NCI-H2227 (cell line): ENCODE results near the gene ANXA2.
"Not testable (repeated sequence)": the region's sequence is repeated elsewhere in the genome, so short reads cannot be mapped to it uniquely, and the experiment has no call there.

Experiments used
- DNase-seq: peaks from one replicate; lab custom pipeline; 2025; ENCODE audit not compliant: unreplicated experiment; lab: John Stamatoyannopoulos, UW

The ANXA2 gene

DNA sequence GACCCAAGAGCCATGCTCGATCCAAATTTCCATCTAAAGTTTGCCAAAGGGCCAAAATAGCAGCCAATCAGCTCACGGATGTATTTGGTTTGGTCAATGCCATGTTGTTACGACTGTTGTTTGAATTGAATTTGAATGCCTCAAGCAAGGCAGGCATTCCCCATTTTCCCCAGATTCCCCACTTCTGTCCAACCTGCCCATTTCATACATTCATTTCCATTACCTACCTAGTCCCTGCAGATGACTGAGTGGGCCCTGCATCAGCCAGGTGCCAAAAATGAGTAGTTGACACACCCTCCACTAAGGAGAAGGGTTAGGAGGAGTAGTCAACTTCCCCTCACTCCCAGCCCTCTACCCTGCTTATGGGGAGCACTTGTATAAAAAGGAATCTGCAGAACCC is 51.7 kb downstream of the ANXA2 start:
- DNase-seq: no peak

DNA sequence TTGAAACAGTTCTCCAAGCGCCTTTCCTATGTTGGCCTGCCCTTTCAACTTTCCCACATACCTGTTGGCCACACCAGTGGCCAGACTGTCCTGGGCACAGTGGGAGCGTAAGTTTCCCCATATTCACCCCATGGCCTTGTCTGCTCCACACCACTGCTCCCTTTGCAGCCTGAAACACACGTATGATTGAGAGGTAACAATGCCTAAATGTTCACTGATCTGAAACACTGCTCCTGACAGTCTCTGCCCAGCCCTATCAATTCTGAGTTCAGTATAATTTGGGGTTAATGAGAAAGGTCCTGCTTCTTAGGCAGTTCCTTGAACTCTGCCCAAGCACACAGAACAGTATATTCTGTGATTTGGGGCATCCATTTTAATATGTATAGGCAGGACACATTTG is 52.2 kb downstream of the ANXA2 start:
- DNase-seq: no peak

DNA sequence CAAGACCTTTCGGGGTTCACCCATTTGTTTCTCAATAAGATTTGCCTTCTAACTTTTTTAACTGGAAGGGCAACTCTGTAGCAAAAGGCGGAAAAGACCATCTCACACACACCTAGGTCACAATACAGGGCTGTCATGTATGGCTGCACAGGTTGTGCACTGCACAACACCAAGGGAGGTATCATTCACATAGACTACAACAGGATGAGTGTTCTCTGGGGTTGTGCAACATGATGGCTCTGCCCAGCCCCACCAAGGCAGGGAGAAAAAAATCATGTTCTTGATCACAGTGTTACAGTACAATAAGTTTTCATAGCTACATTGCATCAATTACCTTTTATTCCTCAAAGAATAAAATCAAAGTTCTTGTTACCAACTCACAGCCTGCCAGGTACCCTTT is 52.8 kb downstream of the ANXA2 start:
- no peak for DNase-seq

DNA sequence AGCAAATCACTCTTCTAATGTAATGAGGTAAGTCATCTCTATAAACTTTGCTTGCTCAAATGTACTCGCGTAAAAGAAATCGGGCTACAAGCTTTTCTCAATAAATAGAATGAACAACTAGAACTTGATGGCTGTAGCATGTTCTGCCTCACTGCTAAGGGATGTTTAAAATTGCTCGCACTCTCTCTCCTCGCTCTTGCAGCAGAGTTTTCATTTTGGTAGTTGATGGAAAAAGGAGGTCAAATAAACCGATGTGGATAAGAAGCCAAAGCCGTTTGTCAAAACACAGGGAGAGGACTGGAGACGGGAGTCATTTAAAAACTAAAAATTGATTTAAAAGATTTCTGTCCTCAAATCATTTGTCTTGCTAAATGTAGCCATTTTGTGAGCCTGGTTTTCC is 53.3 kb downstream of the ANXA2 start:
- DNase-seq: no peak

DNA sequence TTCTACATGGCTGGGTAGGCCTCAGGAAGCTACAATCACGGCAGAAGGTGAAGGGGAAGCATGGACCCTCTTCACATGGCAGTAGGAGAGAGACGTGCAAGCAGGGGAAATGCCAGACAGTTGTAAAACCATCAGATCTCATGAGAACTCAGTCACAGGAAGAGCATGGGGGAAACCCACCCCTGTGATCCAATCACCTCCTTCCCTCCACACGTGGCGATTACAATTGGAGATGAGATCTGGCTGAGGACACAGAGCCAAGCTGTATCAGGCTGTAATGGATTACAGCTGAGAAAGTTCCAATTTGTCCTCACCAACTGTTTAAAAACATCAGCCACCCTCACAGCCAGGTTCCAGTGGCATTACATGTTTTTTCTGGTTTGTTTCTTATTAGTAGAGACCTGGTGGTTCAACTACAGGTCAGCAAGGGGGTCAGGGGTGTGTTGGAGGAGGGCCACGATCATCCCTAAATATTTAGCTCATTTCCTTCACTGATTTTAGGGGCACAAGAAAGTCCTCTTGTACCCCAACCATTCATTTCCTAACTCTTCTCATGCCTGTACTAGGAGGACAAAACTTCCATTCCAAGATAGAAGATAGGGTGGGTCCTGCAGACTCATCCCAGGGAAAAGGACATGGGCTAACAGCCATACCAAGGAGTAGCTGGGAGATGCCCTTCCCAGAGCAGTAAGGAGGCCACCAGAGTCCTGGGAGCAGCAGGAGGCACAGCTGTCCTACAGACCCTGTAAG is 54.4 kb downstream of the ANXA2 start:
- no peak for DNase-seq

DNA sequence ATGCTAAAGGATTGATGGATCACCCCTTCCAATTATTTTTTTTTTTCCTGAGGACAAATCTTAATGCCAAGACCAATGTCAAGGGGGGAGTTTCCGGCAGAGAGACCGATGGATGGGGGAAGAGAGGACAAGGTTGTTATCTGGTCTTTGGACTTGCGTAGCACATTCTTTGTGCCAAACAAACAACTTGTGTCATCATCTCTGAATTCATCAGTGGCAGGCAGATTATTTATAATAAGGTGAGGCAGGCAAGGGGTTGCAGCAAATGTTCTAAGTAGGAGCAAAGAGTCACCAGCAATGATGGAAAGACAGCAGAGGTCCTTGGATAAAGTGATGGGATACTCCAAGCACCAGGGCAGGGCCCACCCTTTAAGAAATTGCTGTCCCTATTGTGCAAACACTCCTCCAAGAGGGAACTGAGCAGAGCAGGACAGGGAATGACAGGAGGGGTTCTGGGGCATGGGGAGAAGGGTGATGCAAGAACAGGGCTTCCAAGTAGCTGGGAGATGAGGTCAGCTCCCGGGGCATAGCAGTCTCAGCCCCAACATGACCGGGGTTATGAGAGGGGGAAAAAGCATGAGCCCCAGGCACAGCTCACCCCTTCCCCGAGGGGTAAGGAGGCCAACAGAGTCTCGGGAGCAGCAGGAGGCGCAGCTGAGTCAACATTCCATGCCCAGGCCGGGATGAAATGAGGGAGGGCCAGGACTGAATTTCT is 57.4 kb downstream of the ANXA2 start:
- no peak for DNase-seq

DNA sequence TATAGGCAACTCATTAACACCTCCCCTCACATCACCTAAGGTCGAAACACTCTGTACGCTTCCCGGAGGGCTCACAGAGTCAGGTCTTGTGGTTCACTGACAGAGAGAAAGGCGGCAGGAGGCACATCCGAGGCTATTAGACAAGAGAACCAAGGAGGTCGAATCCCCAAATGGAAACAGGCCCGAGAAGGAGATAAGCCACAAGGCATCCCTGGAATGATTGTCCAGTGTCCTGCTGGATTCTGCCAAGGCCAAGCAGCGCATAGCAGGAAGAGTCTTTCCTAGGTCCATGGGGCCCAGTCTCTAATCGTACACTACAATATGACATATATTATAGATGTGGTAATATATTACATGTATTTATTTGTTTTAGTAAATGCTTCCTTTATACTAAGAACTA is 58.5 kb downstream of the ANXA2 start:
- DNase-seq: no peak

DNA sequence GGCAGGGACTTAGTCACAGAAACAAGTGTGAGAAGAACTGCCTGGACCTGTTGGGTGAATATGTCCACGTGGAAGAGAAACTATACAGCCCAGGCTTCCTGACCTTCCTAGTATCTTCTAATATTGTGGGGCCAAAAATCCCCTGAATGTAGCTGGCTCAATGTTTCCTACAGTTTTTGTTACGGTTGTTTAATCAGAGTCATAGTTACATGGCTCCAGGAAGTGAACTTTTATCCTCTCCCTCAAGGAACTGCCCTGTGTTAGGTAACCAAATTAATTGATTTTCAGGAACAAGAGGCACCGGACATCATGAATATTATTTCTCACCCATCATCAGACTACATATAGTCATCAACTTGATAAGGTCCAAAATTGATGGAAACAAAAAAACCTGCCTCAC is 59.0 kb downstream of the ANXA2 start:
- DNase-seq: no peak

DNA sequence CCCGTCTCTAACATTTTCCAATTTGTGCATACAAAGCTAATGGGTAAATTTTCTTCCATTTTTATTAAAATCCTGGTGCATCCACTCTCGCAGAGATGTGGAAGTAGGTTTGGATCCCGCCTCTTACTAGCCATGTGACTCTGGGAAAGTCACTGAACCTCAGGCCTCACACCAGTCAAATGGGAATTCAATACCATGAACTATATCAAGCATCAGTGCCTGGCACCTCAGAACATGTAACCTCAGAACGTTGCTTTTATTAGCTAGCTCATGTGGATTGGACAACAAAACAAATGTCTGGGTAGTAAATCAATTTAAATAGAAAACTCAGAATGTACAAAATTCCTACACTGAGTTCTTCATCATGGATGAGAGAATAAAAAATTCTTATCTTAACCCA is 60.7 kb downstream of the ANXA2 start:
- no peak for DNase-seq

DNA sequence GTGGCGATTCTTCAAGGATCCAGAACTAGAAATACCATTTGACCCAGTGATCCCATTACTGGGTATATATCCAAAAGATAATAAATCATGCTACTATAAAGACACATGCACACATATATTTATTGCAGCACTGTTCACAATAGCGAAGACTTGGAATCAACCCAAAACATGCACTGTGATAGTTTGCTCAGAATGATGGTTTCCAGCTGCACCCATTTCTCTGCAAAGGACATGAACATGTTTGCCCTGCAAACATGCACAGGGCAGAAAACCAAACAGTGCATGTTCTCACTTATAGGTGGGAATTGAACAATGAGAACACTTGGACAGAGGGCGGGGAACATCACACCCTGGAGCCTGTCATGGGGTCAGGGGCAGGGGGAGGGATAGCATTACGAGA is 62.5 kb downstream of the ANXA2 start:
- not testable (repeated sequence) for DNase-seq

DNA sequence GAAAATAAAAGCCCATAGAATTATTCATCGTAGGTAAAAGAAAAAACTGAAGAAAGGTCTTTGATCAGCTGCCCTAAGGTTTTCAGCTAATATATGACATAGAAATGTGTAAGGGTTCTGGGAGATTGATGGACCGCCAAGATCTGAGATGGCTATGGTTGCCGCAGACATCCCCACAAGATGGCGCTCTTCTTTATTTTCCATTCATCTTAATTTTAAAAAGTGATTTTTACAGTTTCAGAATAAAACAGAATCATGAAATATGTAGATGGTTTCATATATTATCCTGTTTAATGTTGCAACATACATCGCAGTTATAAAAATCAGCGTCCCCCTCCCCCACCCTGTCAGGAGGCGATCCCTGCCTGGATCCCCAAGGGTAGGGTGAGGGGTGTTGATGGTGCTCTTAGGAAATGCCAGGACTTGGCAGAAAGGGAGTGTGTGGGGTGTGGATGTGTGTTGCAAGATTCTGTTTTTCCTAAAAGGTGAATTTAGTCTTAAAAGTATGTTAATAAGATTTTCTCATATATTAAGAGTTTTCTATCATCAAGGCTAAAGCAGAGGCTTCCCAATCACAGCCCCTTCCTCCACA is 68.8 kb downstream of the ANXA2 start:
- peak; percentile 22 for DNase-seq

DNA sequence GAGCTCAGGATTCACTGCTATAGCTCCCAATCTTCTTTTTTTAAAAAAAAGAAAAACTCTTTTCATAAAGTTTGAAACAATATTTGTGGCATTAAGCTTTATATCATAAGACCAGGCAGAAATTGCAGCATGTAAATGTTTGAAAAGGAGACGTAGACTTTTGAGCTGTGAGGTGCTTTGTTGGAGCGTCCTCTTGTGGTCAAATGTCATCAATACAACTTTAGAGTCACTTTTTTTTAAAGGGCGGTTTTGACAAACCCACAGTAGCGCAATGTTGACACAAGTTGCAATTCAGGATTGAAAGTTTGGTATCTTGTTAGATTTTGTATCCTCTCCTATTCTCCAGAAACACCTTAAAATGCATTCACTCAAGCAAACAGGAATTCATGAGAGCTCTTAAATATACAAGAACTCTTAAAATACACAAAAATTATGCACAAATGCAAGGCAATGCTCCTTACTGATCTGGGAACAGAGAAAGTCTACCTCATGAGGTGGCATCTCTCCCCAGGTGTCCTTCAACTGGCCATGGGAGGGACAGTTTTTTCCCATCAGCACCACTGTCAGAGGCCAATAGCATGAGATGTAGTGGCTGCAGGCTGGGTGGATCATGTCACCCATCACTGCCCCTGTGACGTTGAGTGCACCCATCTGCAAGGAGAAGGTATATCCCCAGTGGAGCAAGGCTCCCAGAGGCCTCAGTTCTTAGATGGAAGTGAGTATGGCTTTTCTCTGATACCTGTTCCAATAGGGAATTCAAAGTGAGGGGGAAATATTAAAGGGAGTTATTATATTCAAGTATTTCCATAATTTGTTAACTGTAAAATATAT is 70.7 kb downstream of the ANXA2 start:
- peak; percentile 70 for DNase-seq

DNA sequence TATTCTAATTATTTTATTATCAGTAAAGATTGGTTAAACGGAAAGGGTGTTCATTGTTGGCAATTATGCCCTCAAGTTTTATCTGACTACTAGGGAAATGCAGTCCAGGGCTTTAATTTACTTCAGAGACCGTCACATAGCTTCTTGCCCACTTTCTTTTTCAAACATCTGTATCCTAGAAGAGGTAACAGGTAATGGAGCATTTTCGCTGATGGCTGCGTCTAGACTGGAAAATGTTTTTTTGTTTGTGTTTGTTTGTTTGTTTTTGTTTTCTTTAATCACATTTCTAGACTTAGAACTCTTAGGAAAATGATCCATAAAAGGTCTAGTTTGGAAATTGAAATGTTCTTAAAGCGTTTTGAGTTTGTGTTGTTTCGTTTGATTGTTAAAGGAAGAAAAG is 71.4 kb downstream of the ANXA2 start:
- DNase-seq: no peak

DNA sequence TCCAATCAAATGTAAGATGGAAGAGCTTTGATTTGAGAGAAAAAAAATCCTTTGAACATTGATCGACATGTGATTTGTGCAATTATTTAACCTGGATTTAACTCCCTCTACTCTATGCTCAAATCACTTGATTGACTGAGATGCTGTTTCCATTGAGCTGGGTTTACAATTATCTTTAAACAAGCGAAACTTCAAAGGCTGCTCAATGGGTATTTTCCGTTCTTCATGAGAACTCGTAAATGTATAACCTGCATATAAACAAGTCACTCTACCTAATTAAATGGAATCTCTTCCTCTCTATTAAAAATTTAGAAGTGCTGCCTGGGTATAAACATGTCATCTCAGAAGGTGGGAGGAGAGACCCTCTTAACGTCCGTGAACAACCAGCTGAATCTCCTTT is 71.9 kb downstream of the ANXA2 start:
- no peak for DNase-seq

DNA sequence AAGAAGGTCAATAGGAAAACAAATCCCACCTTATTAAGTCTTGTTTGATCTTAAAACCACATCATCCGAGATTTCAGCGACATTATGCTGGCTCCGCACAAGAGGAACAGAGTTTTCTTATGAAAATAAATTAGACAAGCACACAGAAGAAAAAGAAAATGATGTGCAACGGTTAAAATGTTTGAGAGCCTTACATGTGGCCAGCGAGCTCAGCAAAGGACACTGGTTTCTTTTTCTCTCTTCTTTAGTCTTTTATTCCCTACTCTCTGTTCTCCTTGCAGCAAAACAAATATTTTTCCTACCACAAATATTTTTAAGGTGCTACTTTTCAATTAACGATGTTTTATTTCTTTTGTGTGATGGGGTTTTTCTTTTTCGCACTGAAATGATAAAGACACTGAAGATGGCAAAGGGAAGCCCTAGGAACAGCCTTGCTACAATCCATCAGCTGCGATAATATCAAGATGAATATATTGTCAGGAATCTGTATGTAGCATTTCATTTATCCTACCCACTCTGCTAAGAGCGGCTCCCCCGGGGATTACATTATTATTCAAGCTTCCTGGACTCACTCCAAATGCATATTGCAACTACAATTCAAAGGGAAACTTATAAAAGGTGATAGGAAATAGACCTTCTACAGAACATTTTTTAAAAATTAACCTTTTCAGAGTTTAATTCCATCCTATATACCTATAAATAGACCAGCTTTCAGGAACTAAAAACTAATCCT is 72.9 kb downstream of the ANXA2 start:
- DNase-seq: no peak

DNA sequence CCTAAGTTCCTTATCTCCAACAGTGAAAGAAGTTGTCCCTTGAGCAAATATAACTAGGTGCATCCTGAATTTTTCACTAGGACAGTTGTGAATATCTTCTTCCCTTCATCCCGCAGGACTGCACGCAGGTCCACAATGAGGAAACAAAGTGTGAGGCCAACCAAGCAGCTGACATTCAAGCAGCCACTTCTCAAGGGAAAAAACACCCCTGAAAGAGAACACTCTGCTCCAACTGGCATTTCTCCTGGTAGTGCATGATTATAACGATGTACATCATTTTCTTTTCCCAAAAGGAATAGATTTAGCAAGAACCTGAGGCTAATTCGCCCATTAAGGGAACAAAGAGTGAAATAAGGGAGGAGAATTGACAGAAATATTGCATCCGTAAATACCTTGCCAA is 74.5 kb downstream of the ANXA2 start:
- no peak for DNase-seq

DNA sequence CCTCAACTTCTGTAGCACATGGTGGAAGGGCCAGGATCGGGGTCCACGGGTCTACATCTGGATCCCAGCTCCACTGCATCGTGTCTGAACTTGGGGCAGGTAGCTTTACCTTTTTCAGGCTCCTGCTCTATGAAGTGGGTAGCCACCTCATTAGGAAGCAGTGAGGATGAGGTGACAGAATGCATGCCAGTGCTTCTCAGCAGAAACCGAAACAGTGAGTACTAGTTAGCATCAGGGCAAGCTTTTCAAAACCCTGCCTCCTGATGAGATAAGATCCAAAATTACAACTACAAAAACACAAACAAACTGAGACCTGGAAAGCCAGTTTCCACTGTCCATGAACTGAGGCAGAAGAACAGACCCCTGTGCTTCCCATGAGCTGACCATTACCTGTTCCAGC is 77.4 kb downstream of the ANXA2 start:
- no peak for DNase-seq

DNA sequence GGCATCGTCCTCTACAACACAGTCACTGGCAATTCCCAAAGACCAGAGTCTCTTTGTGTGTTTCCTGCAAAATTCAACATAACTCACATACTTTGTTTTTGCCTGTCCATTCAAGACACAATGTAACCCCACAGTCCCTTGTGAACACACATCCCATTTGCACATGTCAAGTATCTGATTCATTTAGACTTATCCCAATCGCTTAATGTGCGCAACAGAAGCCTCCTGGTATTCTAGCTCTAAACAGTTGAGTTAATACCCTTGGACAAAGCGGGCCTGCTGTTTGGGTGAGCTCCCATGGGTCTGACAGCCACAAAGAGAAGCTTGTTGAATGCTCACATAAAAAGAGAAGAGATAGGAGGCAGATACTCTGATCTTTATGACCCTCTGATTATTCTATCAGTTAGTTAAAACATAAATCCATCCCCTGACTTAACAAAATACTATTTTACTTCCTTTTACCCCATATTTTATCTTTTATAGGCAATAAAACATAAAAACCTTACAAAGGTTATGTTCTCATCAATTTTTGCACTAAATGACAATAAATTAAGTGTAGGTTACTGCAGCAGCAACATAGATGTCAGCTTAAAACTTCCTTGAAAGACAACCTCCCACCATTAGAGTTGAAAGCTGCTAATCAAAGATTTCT is 79.4 kb downstream of the ANXA2 start:
- no peak for DNase-seq

DNA sequence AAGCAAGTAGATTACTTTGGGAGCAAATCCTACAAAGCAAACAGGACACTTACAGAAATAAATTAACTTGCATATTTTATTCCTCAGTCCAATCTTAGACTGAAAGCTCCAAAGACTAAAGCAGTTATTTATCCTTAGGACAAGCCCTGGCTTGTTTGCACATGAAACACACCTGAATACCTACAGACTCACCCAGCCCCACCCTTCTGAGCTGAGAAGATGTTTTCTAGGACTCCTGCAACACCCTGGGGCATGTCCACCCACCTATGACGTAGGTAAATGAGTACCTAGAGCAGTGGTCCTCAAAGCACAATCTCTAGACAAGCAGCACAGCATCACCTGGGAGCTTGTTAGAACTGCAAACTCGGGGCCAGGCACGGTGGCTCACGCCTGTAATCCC is 80.8 kb downstream of the ANXA2 start:
- DNase-seq: no peak

DNA sequence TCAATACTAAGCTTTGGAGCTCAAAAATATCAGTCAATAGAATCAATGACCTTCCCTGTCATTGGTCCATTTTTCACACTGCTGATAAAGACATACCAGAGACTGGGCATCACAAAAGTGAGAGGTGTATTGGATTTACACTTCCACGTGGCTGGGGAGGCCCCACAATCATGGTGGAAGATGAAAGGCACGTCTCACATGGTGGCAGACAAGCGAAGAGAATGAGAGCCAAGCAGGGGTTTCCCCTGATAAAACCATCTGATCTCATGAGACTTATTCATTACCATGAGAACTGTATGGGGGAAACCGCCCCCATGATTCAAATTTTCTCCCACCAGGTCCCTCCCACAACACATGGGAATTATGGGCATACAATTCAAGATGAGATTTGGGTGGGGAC is 81.9 kb downstream of the ANXA2 start:
- DNase-seq: no peak
